Heart left ventricle (tissue), 13 donors: ENCODE measurements around the gene NHSL2.

Experiments
- CTCF ChIP-seq, 12 donors: fragments of 200-600 bp; sonication (generic) in 4 of 12; IDR thresholded peaks; one replicate each; pipeline versions ENCODE4 v1.5.0 to v1.8.0; 2018 to 2022; ENCODE audit warnings: antibody characterized with exemption in 12 of 12, mild to moderate bottlenecking in 5 of 12
- POLR2A ChIP-seq, 2 donors: fragments of 450-650 bp; IDR thresholded peaks; one replicate each; pipeline ENCODE4 v1.6.1; 2017; ENCODE audit warnings: antibody characterized with exemption in 2 of 2, mild to moderate bottlenecking in 2 of 2, moderate library complexity in 2 of 2
- donor health status: ischemic (EF 13 %, LVEDD 7.1; RV severe dilation, severe dysfunction).
- donor health status: DM: no; HTN: yes; CAD: no.
- donor health status: DM: no; HTN: no; CAD: no.
- donor health status: ischemic (EF 25% LVEDD 6.9; RV normal size, moderate dysfunction).
- donor health status: ischemic (EF 25% LVEDD 5.7; RV mildly dilated, moderate dysfunction).
- donor health status: ischemic (EF 35%, LVEDD 5.7; RV mildly dilated, moderate dysfunction).
- donor health status: nonischemic (EF 11% LVEDD 7.7; RV severe dilation, severe dysfunction).
- donor health status: DM: yes; HTN: yes; CAD: no.
- donor health status: PGD.
- donor health status: ischemic (EF 29% LVEDD 5.4; RV normal size, mild dysfunction).
- donor health status: nonischemic (EF 23%, LVEDD 6.1; RV moderate dilation, normal function).

DNA sequence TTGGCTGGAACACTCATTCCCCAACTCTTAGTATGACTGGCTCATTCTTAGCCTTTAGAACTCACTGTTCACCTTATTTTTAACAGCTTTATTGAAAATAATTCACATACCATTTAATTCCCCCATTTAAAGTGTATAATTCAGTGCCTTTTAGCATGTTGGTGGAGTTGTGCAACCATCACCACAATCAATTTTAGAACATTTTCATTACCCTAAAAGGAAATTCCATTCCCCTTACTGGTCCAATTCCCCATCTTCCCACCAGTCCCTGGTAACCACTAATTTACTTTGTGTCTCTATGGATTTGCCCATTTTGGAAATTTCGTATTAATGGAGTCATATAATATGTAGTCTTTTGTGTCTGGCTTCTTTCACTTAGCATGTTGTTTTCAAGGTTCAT, 19.7 kb downstream of the NHSL2 start:
- TF ChIP-seq CTCF (IDR thresholded peaks at IDR 0.05) (no peak), POLR2A (IDR thresholded peaks at IDR 0.05) (no peak)
